HT1080 (cell line): ENCODE data around the gene SYNE1. TPM values are rescaled to one million over a fixed set of nuclear protein-coding genes. Genes with fewer than 3 reads are reported as not detected.
"Not testable (repeated sequence)": the region's sequence is repeated elsewhere in the genome, so short reads cannot be mapped to it uniquely, and the experiment has no call there.

ENCODE experiments used
- DNase-seq: peaks from one replicate; pipeline ENCODE4 v3.0.0-alpha.2; 2015; ENCODE audit warnings: low read depth
- small RNA-seq: library from RNA; depleted of rRNA; stranded (forward); fragments of <200 nt; gene quantifications from one replicate; pipeline ENCODE3, GENCODE V24; 2014
- total RNA-seq: library from RNA; depleted of rRNA; stranded (reverse); fragments of >200 nt; shearing (Covaris generic); gene quantifications from 2 replicates; pipeline ENCODE4 v1.2.3, GENCODE V29; 2014; rRNA removed

Gene SYNE1
- total RNA-seq, 1 experiment from 2014 or later: 20.8 TPM

DNA sequence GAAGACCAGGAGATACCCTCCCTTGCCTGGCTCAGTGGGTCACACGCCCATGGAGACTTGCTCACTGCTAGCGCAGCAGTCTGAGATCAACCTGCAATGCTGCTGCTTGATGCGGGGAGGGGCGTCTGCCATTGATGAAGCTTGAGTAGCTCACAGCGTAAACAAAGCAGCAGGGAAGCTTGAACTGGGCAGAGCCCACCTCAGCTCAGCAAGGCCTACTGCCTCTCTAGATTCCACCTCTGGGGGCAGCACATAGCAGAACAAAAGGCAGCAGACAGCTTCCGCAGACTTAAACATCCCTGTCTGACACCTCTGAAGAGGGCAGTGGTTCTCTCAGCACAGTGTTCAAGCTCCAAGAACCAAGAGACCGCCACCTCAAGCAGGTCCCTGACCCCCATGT lies 558.4 kb downstream of the SYNE1 start:
- no peak for DNase-seq

GRCh38 chr6:152078001-152078400 lies 559.2 kb downstream of the SYNE1 start:
- DNase-seq: no peak

- DNase-seq: not testable (repeated sequence)
Measured at GRCh38 chr6:152076242-152076641, 560.9 kb downstream of the SYNE1 start.

GRCh38 chr6:152071843-152072242 lies 565.3 kb downstream of the SYNE1 start:
- DNase-seq: no peak

Small RNA genes within 50 kb of the gene (small RNA-seq; reads per million reads assigned to genes)
- gene RNA5SP223: not detected

Other genes starting within 250 kb of the SYNE1 start
- 0.56 and 1.8 TPM in 2 replicates for gene MYCT1, start 60.5 kb upstream of the SYNE1 start, total RNA-seq
- 0.20 TPM in 1 of 2 replicates, not detected in the other for gene VIP, start 113.4 kb upstream of the SYNE1 start, total RNA-seq